Activated naive CD8-positive, alpha-beta T cell treated with anti-CD3 and anti-CD28 coated beads, Interleukin-2, amount 50 U/mL, for 16 hours (primary cell): ENCODE results near the gene FBXO5.
A peak's percentile ranks its signal among the peaks of the same experiment; 100 is the strongest.
"Not testable (repeated sequence)": the region's sequence is repeated elsewhere in the genome, so short reads cannot be mapped to it uniquely, and the experiment has no call there.

Experiments used
- DNase-seq: peaks from one replicate; pipeline ENCODE4 v3.0.0-alpha.2; 2020; ENCODE audit warnings: low read depth, low spot score

Gene FBXO5

GRCh38 chr6:152982904-152983636, at the start of gene FBXO5:
Gene FBXO5 (minus strand): TSS chr6:152983041. CDS start chr6:152982959, 82 bp downstream.
- DNase-seq: peak; percentile 96

- DNase-seq: no peak
Measured at GRCh38 chr6:153032255-153032882, 49.5 kb upstream of the FBXO5 start.

- DNase-seq: no peak
Measured at GRCh38 chr6:153031335-153031955, 48.6 kb upstream of the FBXO5 start.

GRCh38 chr6:153028963-153029362, 46.1 kb upstream of the FBXO5 start:
- no peak for DNase-seq

GRCh38 chr6:153028286-153028685, 45.4 kb upstream of the FBXO5 start:
- no peak for DNase-seq

- DNase-seq: no peak
Measured at GRCh38 chr6:153027480-153027879, 44.6 kb upstream of the FBXO5 start.

- DNase-seq: no peak
Measured at GRCh38 chr6:153024709-153025017, 41.8 kb upstream of the FBXO5 start.

GRCh38 chr6:153023977-153024708, 41.3 kb upstream of the FBXO5 start:
- no peak for DNase-seq

GRCh38 chr6:153018355-153018754, 35.5 kb upstream of the FBXO5 start:
- DNase-seq: no peak

GRCh38 chr6:153016846-153017245, 34.0 kb upstream of the FBXO5 start:
- DNase-seq: no peak

- DNase-seq: no peak
Measured at GRCh38 chr6:153015094-153015640, 32.3 kb upstream of the FBXO5 start.

GRCh38 chr6:153013438-153013837, 30.6 kb upstream of the FBXO5 start:
- no peak for DNase-seq

- no peak for DNase-seq
Measured at GRCh38 chr6:153012856-153013255, 30.0 kb upstream of the FBXO5 start.

- DNase-seq: no peak
Measured at GRCh38 chr6:153003366-153003690, 20.5 kb upstream of the FBXO5 start.

- peak; percentile 76 for DNase-seq
Measured at GRCh38 chr6:153002613-153003365, 19.9 kb upstream of the FBXO5 start, which contains the start of gene MTRF1L. Gene MTRF1L (minus strand): TSS chr6:153002709. CDS start chr6:153002685, 24 bp downstream.

GRCh38 chr6:153001767-153002612, 19.1 kb upstream of the FBXO5 start:
- DNase-seq: no peak

GRCh38 chr6:153000790-153001189, 17.9 kb upstream of the FBXO5 start:
- not testable (repeated sequence) for DNase-seq

- DNase-seq: no peak
Measured at GRCh38 chr6:153000243-153000642, 17.4 kb upstream of the FBXO5 start.

GRCh38 chr6:152999538-152999937, 16.7 kb upstream of the FBXO5 start:
- DNase-seq: not testable (repeated sequence)

- no peak for DNase-seq
Measured at GRCh38 chr6:152993847-152994246, 11.0 kb upstream of the FBXO5 start.
